Fibroblast of skin of left quadriceps (primary cell): ENCODE results near the gene ALDH16A1.

ENCODE experiments used
- DNase-seq, 2 experiments: peaks; one replicate each; pipeline ENCODE4 v3.0.0-alpha.2; 2013; ENCODE audit warnings: low read depth in 2 of 2

The ALDH16A1 gene

DNA sequence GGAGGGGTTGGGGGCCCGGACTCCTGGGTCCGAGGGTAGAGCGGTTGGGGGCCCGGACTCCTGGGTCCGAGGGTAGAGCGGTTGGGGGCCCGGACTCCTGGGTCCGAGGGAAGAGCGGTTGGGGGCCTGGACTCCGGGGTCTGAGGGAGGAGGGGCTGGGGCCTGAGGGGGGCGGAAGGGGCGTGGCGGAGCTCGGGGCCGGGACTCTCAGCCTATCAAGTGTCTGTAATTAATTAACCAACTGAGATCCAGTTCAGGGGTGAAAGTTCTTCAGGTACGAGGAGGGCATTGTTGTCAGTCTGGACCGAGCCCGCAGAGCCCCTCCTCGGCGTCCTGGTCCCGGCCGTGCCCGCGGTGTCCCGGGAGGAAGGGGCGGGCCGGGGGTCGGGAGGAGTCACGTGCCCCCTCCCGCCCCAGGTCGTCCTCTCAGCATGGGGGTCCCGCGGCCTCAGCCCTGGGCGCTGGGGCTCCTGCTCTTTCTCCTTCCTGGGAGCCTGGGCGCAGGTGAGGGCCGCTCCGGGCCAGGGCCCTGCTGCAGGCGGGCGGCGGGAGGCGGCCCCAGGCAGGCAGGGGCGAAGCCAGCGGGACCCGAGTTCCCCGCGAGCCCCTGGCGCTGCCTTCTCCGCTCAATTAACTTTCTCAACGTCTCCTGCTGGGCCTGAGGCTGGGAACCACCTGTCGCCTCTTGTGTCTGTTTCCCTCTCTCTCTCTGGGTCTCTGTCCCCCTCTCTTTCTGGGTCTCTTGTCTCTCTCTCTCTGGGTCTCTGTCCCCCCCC lies 60.1 kb downstream of the ALDH16A1 start:
- no peak for DNase-seq

- no peak for DNase-seq
These were observed 60.7 kb downstream of the ALDH16A1 start for GRCh38 chr19:49513746-49514118.

DNA sequence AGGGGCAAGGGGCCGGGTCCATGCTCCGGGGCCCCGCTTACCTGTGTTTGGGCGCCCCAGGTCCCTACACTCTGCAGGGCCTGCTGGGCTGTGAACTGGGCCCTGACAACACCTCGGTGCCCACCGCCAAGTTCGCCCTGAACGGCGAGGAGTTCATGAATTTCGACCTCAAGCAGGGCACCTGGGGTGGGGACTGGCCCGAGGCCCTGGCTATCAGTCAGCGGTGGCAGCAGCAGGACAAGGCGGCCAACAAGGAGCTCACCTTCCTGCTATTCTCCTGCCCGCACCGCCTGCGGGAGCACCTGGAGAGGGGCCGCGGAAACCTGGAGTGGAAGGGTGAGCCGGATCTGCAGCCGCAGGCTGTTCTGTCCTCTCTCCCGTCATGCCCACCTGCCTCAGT lies 61.1 kb downstream of the ALDH16A1 start:
- DNase-seq, result no peak

DNA sequence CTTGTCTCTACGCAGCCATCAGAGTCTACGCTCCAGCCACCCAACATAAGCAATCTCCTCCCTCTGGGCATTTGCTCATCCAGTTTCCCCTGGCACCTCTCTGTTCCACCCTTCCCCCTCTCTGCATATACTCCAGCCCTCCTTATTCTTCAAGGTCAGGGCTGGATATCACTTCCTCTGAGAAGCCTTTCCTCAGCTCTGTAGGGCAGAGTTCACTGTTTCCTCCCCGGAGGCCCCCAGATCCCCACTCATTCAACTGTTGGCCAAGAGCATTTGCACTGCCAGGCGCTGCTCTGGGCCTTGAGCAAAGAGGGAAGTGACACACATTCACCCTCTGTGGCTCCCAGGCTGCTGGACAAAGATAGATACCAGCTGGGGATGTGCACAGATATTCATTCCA lies 62.7 kb downstream of the ALDH16A1 start:
- DNase-seq, result no peak

DNA sequence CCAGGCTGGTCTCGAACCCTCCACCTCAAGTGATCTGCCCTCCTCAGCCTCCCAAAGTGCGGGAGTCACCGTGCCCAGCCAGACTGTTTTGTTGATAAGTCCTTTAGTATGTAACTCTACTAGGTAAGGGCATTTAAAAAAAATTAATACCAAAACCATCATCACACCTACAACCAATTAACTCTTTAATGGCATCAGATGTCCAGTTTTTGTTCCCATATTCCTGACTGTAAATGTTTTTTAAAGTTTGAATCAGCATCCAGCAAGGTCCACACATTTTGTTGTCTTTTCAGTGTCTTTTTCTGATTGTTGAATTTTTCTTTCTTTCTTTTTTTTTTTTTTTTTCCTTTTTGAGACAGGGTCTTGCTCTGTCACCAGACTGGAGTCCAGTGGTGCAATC lies 65.0 kb downstream of the ALDH16A1 start:
- DNase-seq, result no peak
